Heart left ventricle (tissue), 16 donors: ENCODE data around the gene TNS3. TPM values are rescaled to one million over a fixed set of nuclear protein-coding genes. Genes with fewer than 3 reads are reported as not detected.

Experiments
- ATAC-seq, 4 donors: fragments of 200-7000 bp; cut with Tn5 transposase; one replicate each; pipeline ENCODE4 v1.9.1; 2020 to 2022; ENCODE audit warnings: moderate library complexity in 4 of 4, mild to moderate bottlenecking in 3 of 4, moderate number of reproducible peaks in 1 of 4
- DNase-seq, 5 donors: peaks; one replicate each; pipeline ENCODE4 v3.0.0-alpha.2; 2020
- H3K27ac ChIP-seq, 12 donors: fragments of 200-600 bp; sonication (generic) in 4 of 12; one replicate each; pipeline versions ENCODE4 v1.5.0 to v1.8.0; 2016 to 2022; ENCODE audit warnings: mild to moderate bottlenecking in 2 of 12
- H3K27me3 ChIP-seq, 9 donors: fragments of 200-600 bp; sonication (generic) in 2 of 9; one replicate each; pipeline versions ENCODE4 v1.5.1 to v1.8.0; 2016 to 2022; ENCODE audit warnings: mild to moderate bottlenecking in 3 of 9
- H3K36me3 ChIP-seq, 9 donors: fragments of 200-600 bp; sonication (generic) in 2 of 9; one replicate each; pipeline versions ENCODE4 v1.5.0 to v1.8.0; 2018 to 2022; ENCODE audit warnings: mild to moderate bottlenecking in 2 of 9
- H3K4me1 ChIP-seq, 12 donors: fragments of 200-600 bp; sonication (generic) in 4 of 12; one replicate each; pipeline versions ENCODE4 v1.5.0 to v1.8.0; 2016 to 2022; ENCODE audit warnings: mild to moderate bottlenecking in 3 of 12
- H3K4me3 ChIP-seq, 12 donors: fragments of 200-600 bp; sonication (generic) in 4 of 12; one replicate each; pipeline versions ENCODE4 v1.5.0 to v1.8.0; 2017 to 2022; ENCODE audit warnings: mild to moderate bottlenecking in 9 of 12, moderate library complexity in 4 of 12
- H3K9me3 ChIP-seq, 12 donors: fragments of 200-600 bp; sonication (generic) in 4 of 12; one replicate each; pipeline versions ENCODE4 v1.5.0 to v1.8.0; 2016 to 2022; ENCODE audit warnings: mild to moderate bottlenecking in 1 of 12
- POLR2A ChIP-seq, 2 donors: fragments of 450-650 bp; IDR thresholded peaks; one replicate each; pipeline ENCODE4 v1.6.1; 2017; ENCODE audit warnings: antibody characterized with exemption in 2 of 2, mild to moderate bottlenecking in 2 of 2, moderate library complexity in 2 of 2
- WGBS, 4 donors: extraction: QIAGEN DNeasy Blood & Tissue Kit in 2 of 4; methylation state at CpG; one replicate each; pipeline versions ENCODE4 v1.1.5 to v1.1.7; 2013 to 2018; 5-methylcytosine and 5-hydroxymethylcytosine counted together
- intact Hi-C, 10 donors: fragments of 100-400 bp; cut with DNase I; formaldehyde crosslinking; loops; one replicate each; pipeline versions ENCODE4 v1.11.1 to v1.14.2; 2022
- long read RNA-seq, 3 donors: library from polyadenylated mRNA; unstranded; transcript quantifications; one replicate each; pipeline ENCODE4 v2.0.0, GENCODE V29; 2020 to 2021
- polyA plus RNA-seq, 2 donors: library from polyadenylated mRNA; stranded (reverse); fragments of 200-250 nt; gene quantifications; one replicate each; pipeline ENCODE4 v1.2.3, GENCODE V29; 2013
- total RNA-seq, 9 donors: library from RNA; depleted of rRNA in 2 of 9; stranded (reverse); fragments of >200 nt in 2 of 9; fragmentation: NEBNext Ultra II Directional in 3 of 9; extraction: Animal tissue kit (Norgen Biotek cat#: 25700) in 3 of 9; gene quantifications; one replicate each; pipeline versions ENCODE4 v1.1.0 to v1.2.4, GENCODE V29; 2016 to 2023
- TF ChIP-seq, protein P1 (sequence below), 12 donors: fragments of 200-600 bp; sonication (generic) in 4 of 12; IDR thresholded peaks; one replicate each; pipeline versions ENCODE4 v1.5.0 to v1.8.0; 2018 to 2022; ENCODE audit warnings: antibody characterized with exemption in 12 of 12, mild to moderate bottlenecking in 5 of 12
- donor health status: ischemic (EF 13 %, LVEDD 7.1; RV severe dilation, severe dysfunction).
- donor health status: healthy with polysubstance abuse.
- donor health status: DM: no; HTN: yes; CAD: no.
- donor health status: DM: no; HTN: no; CAD: no.
- donor health status: ischemic (EF 25% LVEDD 6.9; RV normal size, moderate dysfunction).
- donor health status: ischemic (EF 25% LVEDD 5.7; RV mildly dilated, moderate dysfunction).
- donor health status: healthy.
- donor health status: DM: yes; HTN: yes; CAD: no.
- donor health status: ischemic (EF 35%, LVEDD 5.7; RV mildly dilated, moderate dysfunction).
- donor health status: nonischemic (EF 11% LVEDD 7.7; RV severe dilation, severe dysfunction).
- donor health status: DM: yes; HTN: yes; CAD: no.
- donor health status: PGD.
- donor health status: ischemic (EF 29% LVEDD 5.4; RV normal size, mild dysfunction).
- donor health status: nonischemic (EF 23%, LVEDD 6.1; RV moderate dilation, normal function).

Gene TNS3
- total RNA-seq (100 to 1,000 TPM in 1 of 9 donors, 10 to 100 TPM in 8; 29.6 to 116 (median 37.2) TPM), polyA plus RNA-seq (10 to 100 TPM; 10.1 to 12.9 TPM)
- long read RNA-seq, donor 1, partial matches to known transcripts: 7 of 32 reads
- long read RNA-seq, donor 1, other reads (novel, unspliced or antisense): 25 of 32 reads
- long read RNA-seq, donor 2, full-length matches to known transcripts: 1 of 98 reads
- long read RNA-seq, donor 2, partial matches to known transcripts: 31 of 98 reads
- long read RNA-seq, donor 2, other reads (novel, unspliced or antisense): 66 of 98 reads
- long read RNA-seq, donor 3, partial matches to known transcripts: 14 of 39 reads
- long read RNA-seq, donor 3, other reads (novel, unspliced or antisense): 25 of 39 reads

DNA sequence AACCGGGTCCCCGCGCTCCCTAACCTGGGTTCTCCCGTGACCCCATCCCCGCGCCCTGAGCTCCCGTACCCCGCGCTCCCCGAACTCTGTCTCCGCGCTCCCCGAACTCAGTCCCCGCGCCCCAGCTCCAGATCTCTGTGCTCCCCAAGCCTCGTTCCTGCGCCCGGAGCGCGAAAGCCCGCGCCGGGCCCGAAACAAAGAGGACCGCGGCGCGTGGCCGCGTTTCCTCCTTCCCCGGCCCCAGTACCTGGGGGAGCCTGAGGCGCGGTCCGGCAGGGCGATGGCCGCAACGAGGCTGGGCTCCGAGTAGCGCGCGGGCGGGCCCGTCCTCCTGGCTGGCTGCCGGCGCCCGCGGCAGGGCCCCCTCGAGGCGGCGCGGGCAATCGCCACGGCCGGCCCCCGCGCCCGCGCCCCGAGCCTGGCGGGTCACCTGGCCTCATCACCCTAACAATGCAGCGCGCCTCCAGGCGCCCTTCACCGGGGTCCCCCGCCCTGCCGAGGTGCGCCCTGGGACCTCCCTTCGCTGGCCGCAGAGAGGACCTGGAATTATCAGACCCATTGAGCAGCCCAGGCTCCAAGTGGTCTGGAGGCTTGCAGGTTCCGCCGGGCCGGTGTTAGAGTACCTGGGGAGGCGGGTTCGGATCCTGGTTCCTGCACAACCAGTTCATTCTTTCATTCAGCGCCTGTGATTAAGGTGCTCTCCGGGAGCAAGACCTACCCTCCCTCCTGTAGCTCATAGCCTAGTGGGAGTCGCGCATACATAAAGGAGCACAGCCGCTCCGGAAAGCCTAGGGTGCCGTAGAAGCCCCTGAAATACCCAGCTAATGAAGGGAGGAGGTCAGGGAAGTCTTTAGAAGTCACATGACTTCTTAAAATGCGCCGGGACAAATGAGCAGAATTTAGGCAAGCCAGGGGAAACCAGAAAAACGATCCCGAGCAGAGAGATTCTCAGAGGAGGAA, at the start of gene TNS3:
TNS3 (minus strand) TSS at position 308 of the 960 bp plus-strand sequence. CDS start 142,475 bp downstream, outside the sequence.
- Histone ChIP-seq H3K36me3 (no peaks in the 10 kb centered on the region), H3K4me1 (peaks cover 3 to 73% (median 40%) of the 10 kb centered on the region in 12 donors), H3K4me3 (peak within 1 kb of the TSS; percentile 55 to 93 (median 76)), H3K27me3 (no peaks in the 10 kb centered on the region), H3K27ac (peak within 1 kb of the TSS; percentile 24 to 83 (median 67)), H3K9me3 (peaks cover 0 to 4% (median 0%) of the 10 kb centered on the region in 12 donors)
- WGBS, 4 donors: 10 to 36% (median 18%) methylated on average over 31 to 85 of the region's 85 CpGs
- ATAC-seq (peak in 3 of 4 donors; percentile 36 to 75 (median 65)), DNase-seq (peak in 4 of 5 donors; percentile 47 to 79 (median 61))
- intact Hi-C loops: loop anchor here in 7 of 10 donors (5.0 to 10.0 kb wide), 5 partner anchors 137 to 233 kb away; no protein-coding TSS in a partner anchor
- no peak for TF ChIP-seq POLR2A (IDR thresholded peaks at IDR 0.05)
- TF ChIP-seq, protein P1, sequence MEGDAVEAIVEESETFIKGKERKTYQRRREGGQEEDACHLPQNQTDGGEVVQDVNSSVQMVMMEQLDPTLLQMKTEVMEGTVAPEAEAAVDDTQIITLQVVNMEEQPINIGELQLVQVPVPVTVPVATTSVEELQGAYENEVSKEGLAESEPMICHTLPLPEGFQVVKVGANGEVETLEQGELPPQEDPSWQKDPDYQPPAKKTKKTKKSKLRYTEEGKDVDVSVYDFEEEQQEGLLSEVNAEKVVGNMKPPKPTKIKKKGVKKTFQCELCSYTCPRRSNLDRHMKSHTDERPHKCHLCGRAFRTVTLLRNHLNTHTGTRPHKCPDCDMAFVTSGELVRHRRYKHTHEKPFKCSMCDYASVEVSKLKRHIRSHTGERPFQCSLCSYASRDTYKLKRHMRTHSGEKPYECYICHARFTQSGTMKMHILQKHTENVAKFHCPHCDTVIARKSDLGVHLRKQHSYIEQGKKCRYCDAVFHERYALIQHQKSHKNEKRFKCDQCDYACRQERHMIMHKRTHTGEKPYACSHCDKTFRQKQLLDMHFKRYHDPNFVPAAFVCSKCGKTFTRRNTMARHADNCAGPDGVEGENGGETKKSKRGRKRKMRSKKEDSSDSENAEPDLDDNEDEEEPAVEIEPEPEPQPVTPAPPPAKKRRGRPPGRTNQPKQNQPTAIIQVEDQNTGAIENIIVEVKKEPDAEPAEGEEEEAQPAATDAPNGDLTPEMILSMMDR (IDR thresholded peaks at IDR 0.05): peak in 7 of 12 donors; percentile 11 to 46 (median 29)

DNA sequence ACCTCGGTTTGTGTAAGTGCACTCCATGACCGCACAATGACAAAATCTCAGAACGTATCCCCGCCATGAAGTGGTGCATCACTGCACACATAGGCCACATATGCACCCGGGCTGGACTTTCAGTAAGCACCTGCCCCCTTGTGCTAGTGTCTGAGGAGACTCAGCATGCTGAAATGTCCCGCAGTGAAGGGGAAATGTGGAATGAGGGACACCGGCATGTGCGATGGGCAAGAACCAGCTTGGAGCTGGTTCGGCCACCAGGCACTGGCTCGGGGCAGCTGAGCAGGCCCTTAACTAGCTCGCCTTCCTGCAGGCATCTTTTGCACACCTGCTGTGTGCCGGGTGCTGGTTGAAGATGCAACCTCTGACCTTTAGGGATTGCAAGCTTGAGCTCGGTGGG, 49.8 kb upstream of the TNS3 start:
- no peaks in the 10 kb centered on the region for H3K9me3 ChIP-seq
- intact Hi-C loops: no loop called here
- H3K4me3 ChIP-seq: no peak overlapping the region
- ATAC-seq (no peak), DNase-seq (no peak)
- peaks cover 0 to 20% (median 10%) of the 10 kb centered on the region in 12 donors for H3K4me1 ChIP-seq
- H3K27ac ChIP-seq: no peak overlapping the region
- no peaks in the 10 kb centered on the region for H3K36me3 ChIP-seq
- TF ChIP-seq, protein P1 (IDR thresholded peaks at IDR 0.05): no peak
- TF ChIP-seq POLR2A (IDR thresholded peaks at IDR 0.05): no peak
- WGBS, 4 donors: 92 to 96% (median 95%) methylated on average over 13 of the region's 13 CpGs
- no peaks in the 10 kb centered on the region for H3K27me3 ChIP-seq

DNA sequence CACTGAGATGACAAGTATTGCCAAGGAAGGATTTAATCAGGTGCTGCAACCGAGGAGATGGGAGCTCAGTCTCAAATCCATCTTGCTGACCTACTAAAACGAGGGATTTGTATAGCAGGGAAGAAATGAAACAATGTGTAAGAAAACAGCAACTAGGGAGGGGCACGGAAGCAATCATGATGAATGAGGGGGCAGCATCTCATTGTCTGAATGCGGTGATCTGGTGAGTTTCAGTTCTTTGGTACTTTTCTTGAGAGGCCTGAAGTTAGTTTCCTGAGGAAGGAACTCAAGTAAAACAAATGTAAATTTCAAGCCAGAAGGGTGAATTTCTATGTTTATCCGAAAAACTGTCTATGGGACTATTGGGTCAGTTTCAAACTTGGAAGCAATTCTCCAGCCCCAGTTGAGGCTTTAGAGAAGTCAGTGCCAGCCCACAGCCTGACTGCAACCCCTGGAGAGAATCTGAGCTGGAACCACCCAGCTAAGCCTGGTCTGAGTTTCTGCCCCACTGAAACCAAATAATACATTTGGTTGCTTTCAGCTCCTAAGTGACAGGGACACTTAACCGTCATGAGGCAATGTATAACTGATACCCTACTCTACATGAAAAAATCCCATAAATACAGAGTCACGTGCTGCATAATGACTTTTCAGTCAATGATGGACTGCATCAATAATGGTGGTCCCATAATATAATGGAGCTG, 45.8 kb upstream of the TNS3 start:
- Histone ChIP-seq H3K27me3 (no peaks in the 10 kb centered on the region), H3K9me3 (no peaks in the 10 kb centered on the region), H3K4me3 (no peak overlapping the region), H3K4me1 (peaks cover 0 to 24% (median 0%) of the 10 kb centered on the region in 12 donors), H3K27ac (no peak overlapping the region), H3K36me3 (no peaks in the 10 kb centered on the region)
- intact Hi-C loops: no loop called here
- ATAC-seq (no peak), DNase-seq (no peak)
- TF ChIP-seq POLR2A (IDR thresholded peaks at IDR 0.05): no peak
- TF ChIP-seq, protein P1 (IDR thresholded peaks at IDR 0.05): no peak
- 68 to 75% (median 70%) methylated on average over 7 of the region's 7 CpGs for WGBS, 4 donors
